ENCODE measurements around the gene SCCPDH. TPM values are rescaled to one million over a fixed set of nuclear protein-coding genes. Genes with fewer than 3 reads are reported as not detected.
"Not testable (repeated sequence)": the region's sequence is repeated elsewhere in the genome, so short reads cannot be mapped to it uniquely, and the experiment has no call there.

SCCPDH gene
- total and polyA plus RNA-seq, 7 donors = 16.6 to 44.9 (median 26.0) TPM

DNA sequence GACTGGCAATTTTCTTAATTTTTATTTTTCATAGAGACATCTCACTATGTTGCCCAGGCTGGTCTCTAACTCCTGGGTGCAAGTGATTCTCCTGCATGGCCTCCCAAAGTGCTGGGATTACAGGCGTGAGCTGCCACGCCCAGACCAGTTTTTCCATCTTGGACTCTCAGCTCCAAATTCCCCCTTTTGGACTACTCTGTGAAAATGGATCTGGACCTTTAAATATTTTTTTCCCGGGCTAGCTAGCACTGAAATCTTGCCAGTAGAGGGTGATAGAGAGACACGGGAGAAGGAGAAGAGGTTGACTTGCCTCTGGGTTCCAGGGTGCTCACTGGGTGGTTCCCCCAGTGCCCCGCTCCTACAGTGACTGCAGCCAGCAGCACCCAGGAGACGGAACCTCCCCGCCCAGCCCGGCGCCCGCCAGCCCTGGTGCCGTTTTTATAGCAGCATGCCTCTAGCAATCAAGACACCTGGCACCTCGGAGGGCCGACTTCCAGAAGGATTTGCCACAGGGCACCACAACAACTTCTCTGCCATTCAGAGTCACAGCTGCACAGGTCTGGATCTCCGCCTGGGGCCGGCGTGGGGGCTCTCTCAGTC, 34.7 kb upstream of the SCCPDH start:
- H3K27ac ChIP-seq = peak overlapping the region in 2 of 4 donors; percentile 26 to 58
- intact Hi-C loops (cut with DNase I) = loop anchor here (2.0 to 10.0 kb wide), 3 partner anchors 38 to 1535 kb away; partner anchors contain the start of gene KIF26B
- H3K36me3 ChIP-seq = no peaks in the 10 kb centered on the region
- DNase-seq = peak; percentile 84
- H3K4me1 ChIP-seq = peaks cover 0 to 12% (median 10%) of the 10 kb centered on the region in 4 donors
- H3K9me3 ChIP-seq = no peaks in the 10 kb centered on the region
- TF ChIP-seq POLR2AphosphoS5 (IDR thresholded peaks at IDR 0.05) (no peak), CTCF (IDR thresholded peaks at IDR 0.05) (peak; percentile 48 to 80 (median 72))
- 5 to 15% methylated on average over 16 of the region's 16 CpGs for WGBS, 2 donors
- no peaks in the 10 kb centered on the region for H3K27me3 ChIP-seq
- H3K4me3 ChIP-seq = peak overlapping the region; percentile 18 to 45 (median 36)

DNA sequence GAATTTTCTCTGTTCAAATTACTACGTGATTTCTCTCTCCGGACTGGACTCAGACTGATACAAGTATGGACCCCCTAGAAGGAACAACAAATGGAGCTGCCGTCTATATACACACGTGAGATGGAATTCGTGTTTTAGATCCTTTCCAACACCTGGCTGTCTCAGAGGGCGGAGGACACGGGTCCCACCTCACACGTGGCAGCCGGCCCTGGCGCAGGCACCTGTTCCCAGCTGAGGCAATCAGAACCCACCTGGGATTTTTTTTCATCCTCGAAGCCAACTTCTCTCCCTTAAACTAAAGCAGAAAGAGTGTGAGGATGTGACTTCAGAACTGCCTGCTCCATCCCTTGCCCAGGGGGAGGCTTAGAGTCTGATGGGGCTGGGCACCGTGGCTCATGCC, 34.1 kb upstream of the SCCPDH start:
- 17 to 70% methylated on average over 12 of the region's 12 CpGs for WGBS, 2 donors

GRCh38 chr1:246691622-246692495, 32.4 kb upstream of the SCCPDH start:
- TF ChIP-seq POLR2A (IDR thresholded peaks at IDR 0.05) = no peak
- TF ChIP-seq POLR2AphosphoS5 (IDR thresholded peaks at IDR 0.05) = no peak
- TF ChIP-seq CTCF (IDR thresholded peaks at IDR 0.05) = no peak
- TF ChIP-seq EP300 (IDR thresholded peaks at IDR 0.05) = no peak
- peak; percentile 64 for DNase-seq
- WGBS, 2 donors = 77 to 82% methylated on average over 15 of the region's 15 CpGs
- Histone ChIP-seq H3K9me3 (no peaks in the 10 kb centered on the region), H3K4me3 (no peak overlapping the region), H3K4me1 (peaks cover 0 to 12% (median 10%) of the 10 kb centered on the region in 4 donors), H3K27ac (peak overlapping the region in 3 of 4 donors; percentile 31 to 48 (median 35)), H3K27me3 (no peaks in the 10 kb centered on the region), H3K36me3 (no peaks in the 10 kb centered on the region)
- intact Hi-C loops (cut with DNase I) = loop anchor here (2.0 to 10.0 kb wide), 3 partner anchors 35 to 1537 kb away; partner anchors contain the start of gene KIF26B

More for the DNA sequence above, 34.1 kb upstream of the SCCPDH start:
- no peaks in the 10 kb centered on the region for H3K27me3 ChIP-seq
- H3K9me3 ChIP-seq = no peaks in the 10 kb centered on the region
- H3K4me1 ChIP-seq = peaks cover 0 to 12% (median 10%) of the 10 kb centered on the region in 4 donors
- no peak for DNase-seq
- TF ChIP-seq EP300 (IDR thresholded peaks at IDR 0.05) (no peak), POLR2A (IDR thresholded peaks at IDR 0.05) (no peak), POLR2AphosphoS5 (IDR thresholded peaks at IDR 0.05) (no peak), CTCF (IDR thresholded peaks at IDR 0.05) (no peak)
- peak overlapping the region in 3 of 4 donors; percentile 34 to 45 (median 38) for H3K4me3 ChIP-seq
- H3K27ac ChIP-seq = peak overlapping the region in 2 of 4 donors; percentile 26 to 58
- H3K36me3 ChIP-seq = no peaks in the 10 kb centered on the region
- intact Hi-C loops (cut with DNase I) = loop anchor here (2.0 to 10.0 kb wide), 3 partner anchors 37 to 1535 kb away; partner anchors contain the start of gene KIF26B

DNA sequence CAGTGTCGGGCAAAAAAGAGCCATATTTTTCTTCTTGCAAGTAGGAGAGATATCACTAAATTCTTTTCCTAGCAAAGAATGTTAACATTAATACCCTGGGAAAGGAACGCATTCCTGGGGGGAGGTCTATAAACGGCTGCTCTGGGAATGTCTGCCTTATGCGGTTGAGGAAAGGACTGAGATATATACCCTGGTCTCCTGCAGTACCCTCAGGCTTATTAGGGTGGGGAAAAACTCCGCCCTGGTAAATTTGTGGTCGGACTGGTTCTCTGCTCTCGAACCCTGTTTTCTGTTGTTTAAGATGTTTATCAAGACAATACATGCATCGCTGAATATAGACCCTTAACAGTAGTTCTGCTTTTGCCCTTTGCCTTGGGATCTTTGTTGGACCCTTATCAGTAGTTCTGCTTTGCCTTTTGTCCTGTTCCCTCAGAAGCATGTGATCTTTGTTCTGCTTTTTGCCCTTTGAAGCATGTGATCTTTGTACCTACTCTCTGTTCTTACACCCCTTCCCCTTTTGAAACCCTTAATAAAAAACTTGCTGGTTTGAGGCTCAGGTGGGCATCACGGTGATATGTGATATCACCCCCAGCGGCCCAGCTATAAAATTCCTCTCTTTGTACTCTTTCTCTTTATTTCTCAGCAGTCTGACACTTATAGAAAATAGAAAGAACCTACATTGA, 29.9 kb upstream of the SCCPDH start:
- 90 to 94% methylated on average over 10 of the region's 10 CpGs for WGBS, 2 donors
- not testable (repeated sequence) for H3K27ac ChIP-seq, DNase-seq, H3K4me3 ChIP-seq, H3K36me3 ChIP-seq, H3K9me3 ChIP-seq, H3K27me3 ChIP-seq
- intact Hi-C loops (cut with DNase I) = loop anchor here (5.0 to 10.0 kb wide), 2 partner anchors 33 to 1540 kb away; partner anchors contain the start of gene KIF26B
- H3K4me1 ChIP-seq = peaks cover 0 to 17% (median 7%) of the 10 kb centered on the region in 4 donors

Data from sigmoid colon (tissue), 7 donors.